GM19328 (cell line): ENCODE data around the gene IL18R1.

Experiments
- ATAC-seq: cut with Tn5 transposase; IDR thresholded peaks from one replicate; pipeline ENCODE4 v1.9.1; 2021; ENCODE audit warnings: mild to moderate bottlenecking, moderate library complexity; ENCODE audit not compliant: unreplicated experiment

Gene IL18R1

GRCh38 chr2:102344397-102344796 lies 11.2 kb upstream of the IL18R1 start:
- no peak for ATAC-seq

GRCh38 chr2:102345329-102345920 lies 10.2 kb upstream of the IL18R1 start:
- ATAC-seq = no peak

GRCh38 chr2:102346381-102347130 lies 9.0 kb upstream of the IL18R1 start:
- ATAC-seq = no peak

- no peak for ATAC-seq
Measured at GRCh38 chr2:102350137-102350793, 5.3 kb upstream of the IL18R1 start.

GRCh38 chr2:102356381-102356712 lies 751 bp downstream of the IL18R1 start:
- peak; percentile 4 for ATAC-seq

- no peak for ATAC-seq
Measured at GRCh38 chr2:102356741-102357140, 1.1 kb downstream of the IL18R1 start.

- ATAC-seq = no peak
Measured at GRCh38 chr2:102357937-102358336, 2.3 kb downstream of the IL18R1 start.

- ATAC-seq = no peak
Measured at GRCh38 chr2:102358496-102358895, 2.9 kb downstream of the IL18R1 start.

- ATAC-seq = no peak
Measured at GRCh38 chr2:102359527-102359926, 3.9 kb downstream of the IL18R1 start.

- ATAC-seq = no peak
Measured at GRCh38 chr2:102361632-102362241, 6.1 kb downstream of the IL18R1 start.

- no peak for ATAC-seq
Measured at GRCh38 chr2:102365763-102366162, 10.2 kb downstream of the IL18R1 start.

- peak; percentile 77 for ATAC-seq
Measured at GRCh38 chr2:102366406-102367112, 11.0 kb downstream of the IL18R1 start.

- peak; percentile 42 for ATAC-seq
Measured at GRCh38 chr2:102367331-102367971, 11.9 kb downstream of the IL18R1 start.

GRCh38 chr2:102368461-102369109 lies 13.0 kb downstream of the IL18R1 start:
- no peak for ATAC-seq

GRCh38 chr2:102369866-102370265 lies 14.3 kb downstream of the IL18R1 start:
- ATAC-seq = no peak

GRCh38 chr2:102376052-102376591 lies 20.5 kb downstream of the IL18R1 start:
- ATAC-seq = no peak

GRCh38 chr2:102383722-102384121 lies 28.1 kb downstream of the IL18R1 start:
- no peak for ATAC-seq

- ATAC-seq = no peak
Measured at GRCh38 chr2:102385522-102385921, 29.9 kb downstream of the IL18R1 start.

GRCh38 chr2:102386004-102386403 lies 30.4 kb downstream of the IL18R1 start:
- no peak for ATAC-seq
